ENCODE data around the gene GPBP1L1. TPM values are rescaled to one million over a fixed set of nuclear protein-coding genes. Genes with fewer than 3 reads are reported as not detected.
A peak's percentile ranks its signal among the peaks of the same experiment; 100 is the strongest.

Gene GPBP1L1
- total and polyA plus RNA-seq, 12 donors: 34.5 to 122 (median 79.1) TPM

- H3K36me3 ChIP-seq (replicated peaks in 1 of 2): no peaks in the 10 kb centered on the region
- H3K27me3 ChIP-seq: no peaks in the 10 kb centered on the region
- peaks cover 24 to 63% of the 10 kb centered on the region in 2 donors for H3K4me1 ChIP-seq (replicated peaks in 1 of 2)
- peak overlapping the region; percentile 71 to 100 (median 98) for H3K27ac ChIP-seq
- TF ChIP-seq POLR2A (IDR thresholded peaks at IDR 0.05) (no peak), CTCF (IDR thresholded peaks at IDR 0.05) (no peak)
- peak overlapping the region; percentile 51 to 91 (median 72) for H3K4me3 ChIP-seq
- no peaks in the 10 kb centered on the region for H3K9me3 ChIP-seq (replicated peaks in 1 of 3)
- intact Hi-C loops (cut with DNase I): loop anchor here (10.0 kb wide), 2 partner anchors 51 to 101 kb away; partner anchors contain the start of gene NASP (in 1 of the 2)
- WGBS, 4 donors: 0 to 1% (median 0%) methylated on average over 13 of the region's 13 CpGs
- no peak for DNase-seq
These were observed 872 bp downstream of the GPBP1L1 start for GRCh38 chr1:45685308-45686014.

- no peak for DNase-seq
- Histone ChIP-seq H3K27me3 (no peaks in the 10 kb centered on the region), H3K9me3 (replicated peaks in 1 of 3) (no peaks in the 10 kb centered on the region), H3K36me3 (replicated peaks in 1 of 2) (no peaks in the 10 kb centered on the region), H3K27ac (peak overlapping the region in 1 of 5 donors; percentile 100), H3K4me3 (peak overlapping the region in 1 of 4 donors; percentile 91), H3K4me1 (replicated peaks in 1 of 2) (peaks cover 34 to 70% of the 10 kb centered on the region in 2 donors)
- 13 to 23% (median 22%) methylated on average over 2 of the region's 2 CpGs for WGBS, 4 donors
- TF ChIP-seq CTCF (IDR thresholded peaks at IDR 0.05): no peak
- TF ChIP-seq POLR2A (IDR thresholded peaks at IDR 0.05): no peak
- intact Hi-C loops (cut with DNase I): loop anchor here (10.0 kb wide), 2 partner anchors 50 to 100 kb away; partner anchors contain the start of gene NASP (in 1 of the 2)
These were observed 1.9 kb downstream of the GPBP1L1 start for GRCh38 chr1:45684402-45684801.

GRCh38 chr1:45682942-45683341 lies 3.4 kb downstream of the GPBP1L1 start:
- H3K4me3 ChIP-seq: no peak overlapping the region
- TF ChIP-seq POLR2A (IDR thresholded peaks at IDR 0.05): no peak
- TF ChIP-seq CTCF (IDR thresholded peaks at IDR 0.05): no peak
- no peak overlapping the region for H3K27ac ChIP-seq
- no peaks in the 10 kb centered on the region for H3K36me3 ChIP-seq (replicated peaks in 1 of 2)
- H3K27me3 ChIP-seq: no peaks in the 10 kb centered on the region
- H3K9me3 ChIP-seq (replicated peaks in 1 of 3): no peaks in the 10 kb centered on the region
- no peak for DNase-seq
- peaks cover 39 to 75% of the 10 kb centered on the region in 2 donors for H3K4me1 ChIP-seq (replicated peaks in 1 of 2)
- WGBS, 4 donors: 84 to 93% (median 91%) methylated on average over 6 of the region's 6 CpGs
- intact Hi-C loops (cut with DNase I): loop anchor here (10.0 kb wide), 2 partner anchors 48 to 98 kb away; partner anchors contain the start of gene NASP (in 1 of the 2)

- H3K4me3 ChIP-seq: no peak overlapping the region
- 0 to 2% (median 2%) methylated on average over 3 of the region's 3 CpGs for WGBS, 4 donors
These were observed 7.2 kb downstream of the GPBP1L1 start for GRCh38 chr1:45679123-45679522.

More at GRCh38 chr1:45679123-45679522, 7.2 kb downstream of the GPBP1L1 start:
- peak overlapping the region in 3 of 5 donors; percentile 35 to 55 (median 46) for H3K27ac ChIP-seq
- no peaks in the 10 kb centered on the region for H3K36me3 ChIP-seq (replicated peaks in 1 of 2)
- intact Hi-C loops (cut with DNase I): no loop called here
- no peaks in the 10 kb centered on the region for H3K9me3 ChIP-seq (replicated peaks in 1 of 3)
- DNase-seq: peak in 6 of 7 donors; percentile 50 to 66 (median 62)
- TF ChIP-seq CTCF (IDR thresholded peaks at IDR 0.05) (no peak), POLR2A (IDR thresholded peaks at IDR 0.05) (no peak)
- H3K27me3 ChIP-seq: no peaks in the 10 kb centered on the region
- peaks cover 38 to 74% of the 10 kb centered on the region in 2 donors for H3K4me1 ChIP-seq (replicated peaks in 1 of 2)
